ENCODE measurements around the gene PRXL2A. TPM values are rescaled to one million over a fixed set of nuclear protein-coding genes. Genes with fewer than 3 reads are reported as not detected.
"Not testable (repeated sequence)": the region's sequence is repeated elsewhere in the genome, so short reads cannot be mapped to it uniquely, and the experiment has no call there.

PRXL2A gene
- polyA plus RNA-seq, 1 experiment: 1.0 TPM

DNA sequence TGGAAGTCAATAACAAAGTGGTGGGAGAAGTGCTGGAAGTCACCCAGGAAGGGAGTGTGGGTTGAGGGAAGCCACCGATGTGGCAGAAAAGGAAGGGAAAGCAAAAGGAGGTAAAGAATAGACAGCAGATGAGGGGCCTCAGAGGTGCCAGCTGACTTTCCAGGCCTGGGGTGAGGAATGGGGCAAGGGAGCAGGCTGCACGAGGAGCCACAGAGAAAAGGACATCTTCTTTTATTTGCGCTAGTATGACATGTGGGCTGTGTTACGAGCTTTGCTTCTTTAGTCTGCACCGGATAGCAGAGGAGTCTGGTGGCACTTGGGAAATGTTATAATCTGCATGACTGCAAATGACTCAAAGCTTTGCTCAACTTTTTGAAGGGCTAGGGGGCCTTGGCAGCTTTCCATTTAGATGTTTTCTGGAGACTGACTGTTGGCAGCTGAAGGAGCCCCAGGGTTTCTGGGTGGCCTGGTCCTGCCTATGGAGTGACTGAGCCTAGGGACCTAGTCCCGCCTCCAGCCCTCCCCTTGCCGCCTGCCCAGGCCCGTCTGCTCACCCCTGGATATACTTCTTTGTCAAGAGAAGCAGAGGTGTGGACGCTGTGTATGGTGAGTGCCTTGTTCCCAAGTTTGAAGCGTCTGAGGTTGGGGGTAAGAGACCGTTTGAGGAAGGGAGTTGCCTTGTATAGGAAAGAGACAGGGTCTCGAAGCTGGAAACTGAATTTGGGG lies 5.1 kb downstream of the PRXL2A start:
- Histone ChIP-seq H3K4me3 (ENCODE audit: low read depth, low read length) (no peak overlapping the region), H3K27me3 (ENCODE audit: control insufficient read depth, insufficient read depth, low read length) (peaks cover 2% of the 10 kb centered on the region; the same call in 1 of the 2 replicates), H3K36me3 (ENCODE audit: control insufficient read depth, insufficient read depth, low read length) (no peaks in the 10 kb centered on the region)
- POLR2A ChIA-PET: no interaction called here
- DNase-seq (ENCODE audit: low read depth): peak; percentile 9
- TF ChIP-seq, protein P1, sequence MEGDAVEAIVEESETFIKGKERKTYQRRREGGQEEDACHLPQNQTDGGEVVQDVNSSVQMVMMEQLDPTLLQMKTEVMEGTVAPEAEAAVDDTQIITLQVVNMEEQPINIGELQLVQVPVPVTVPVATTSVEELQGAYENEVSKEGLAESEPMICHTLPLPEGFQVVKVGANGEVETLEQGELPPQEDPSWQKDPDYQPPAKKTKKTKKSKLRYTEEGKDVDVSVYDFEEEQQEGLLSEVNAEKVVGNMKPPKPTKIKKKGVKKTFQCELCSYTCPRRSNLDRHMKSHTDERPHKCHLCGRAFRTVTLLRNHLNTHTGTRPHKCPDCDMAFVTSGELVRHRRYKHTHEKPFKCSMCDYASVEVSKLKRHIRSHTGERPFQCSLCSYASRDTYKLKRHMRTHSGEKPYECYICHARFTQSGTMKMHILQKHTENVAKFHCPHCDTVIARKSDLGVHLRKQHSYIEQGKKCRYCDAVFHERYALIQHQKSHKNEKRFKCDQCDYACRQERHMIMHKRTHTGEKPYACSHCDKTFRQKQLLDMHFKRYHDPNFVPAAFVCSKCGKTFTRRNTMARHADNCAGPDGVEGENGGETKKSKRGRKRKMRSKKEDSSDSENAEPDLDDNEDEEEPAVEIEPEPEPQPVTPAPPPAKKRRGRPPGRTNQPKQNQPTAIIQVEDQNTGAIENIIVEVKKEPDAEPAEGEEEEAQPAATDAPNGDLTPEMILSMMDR (IDR thresholded peaks at IDR 0.05; ENCODE audit: insufficient read depth, low read depth, low read length): no peak
- CTCF ChIA-PET: no interaction called here

DNA sequence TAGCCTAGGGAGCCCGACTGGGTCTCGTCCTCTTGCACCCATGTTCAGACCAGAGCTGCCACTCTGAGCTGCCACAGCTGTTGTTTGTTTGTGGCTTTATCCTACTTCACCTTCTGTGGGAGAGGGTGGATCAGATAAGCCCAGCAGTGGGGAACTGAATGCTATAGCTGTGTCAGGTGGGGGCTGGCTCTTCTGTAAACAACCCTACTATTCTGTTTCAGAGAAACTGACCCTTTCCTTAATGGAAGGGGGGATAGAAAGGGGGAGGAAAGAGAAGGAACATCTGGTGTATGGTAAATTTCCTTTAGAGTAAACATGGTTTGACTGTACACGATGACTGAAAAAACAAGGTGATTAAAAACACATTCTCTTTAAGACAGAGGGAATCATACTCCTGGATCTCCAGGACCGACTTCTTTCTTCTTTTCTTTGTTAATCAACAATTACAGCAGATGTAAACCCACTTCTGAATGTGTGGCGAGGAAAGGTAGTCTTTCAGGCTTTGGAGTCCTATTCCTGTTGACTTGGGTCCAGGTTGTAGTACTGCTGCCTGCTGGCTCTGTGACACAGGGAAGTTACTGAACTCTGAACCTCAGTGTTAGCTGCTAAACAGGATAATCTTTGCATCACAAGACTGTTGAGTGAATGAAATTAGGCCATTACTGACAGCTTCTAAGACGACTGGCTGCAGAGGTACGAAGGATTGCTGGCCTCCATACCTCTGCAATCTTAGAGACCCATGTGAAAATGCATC lies 6.0 kb downstream of the PRXL2A start:
- TF ChIP-seq, protein P1 (IDR thresholded peaks at IDR 0.05; ENCODE audit: insufficient read depth, low read depth, low read length): no peak
- DNase-seq (ENCODE audit: low read depth): no peak
- Histone ChIP-seq H3K27me3 (ENCODE audit: control insufficient read depth, insufficient read depth, low read length) (peaks cover 2% of the 10 kb centered on the region; the same call in 1 of the 2 replicates), H3K4me3 (ENCODE audit: low read depth, low read length) (no peak overlapping the region), H3K36me3 (ENCODE audit: control insufficient read depth, insufficient read depth, low read length) (no peaks in the 10 kb centered on the region)
- ChIA-PET CTCF (no interaction called here), POLR2A (no interaction called here)

DNA sequence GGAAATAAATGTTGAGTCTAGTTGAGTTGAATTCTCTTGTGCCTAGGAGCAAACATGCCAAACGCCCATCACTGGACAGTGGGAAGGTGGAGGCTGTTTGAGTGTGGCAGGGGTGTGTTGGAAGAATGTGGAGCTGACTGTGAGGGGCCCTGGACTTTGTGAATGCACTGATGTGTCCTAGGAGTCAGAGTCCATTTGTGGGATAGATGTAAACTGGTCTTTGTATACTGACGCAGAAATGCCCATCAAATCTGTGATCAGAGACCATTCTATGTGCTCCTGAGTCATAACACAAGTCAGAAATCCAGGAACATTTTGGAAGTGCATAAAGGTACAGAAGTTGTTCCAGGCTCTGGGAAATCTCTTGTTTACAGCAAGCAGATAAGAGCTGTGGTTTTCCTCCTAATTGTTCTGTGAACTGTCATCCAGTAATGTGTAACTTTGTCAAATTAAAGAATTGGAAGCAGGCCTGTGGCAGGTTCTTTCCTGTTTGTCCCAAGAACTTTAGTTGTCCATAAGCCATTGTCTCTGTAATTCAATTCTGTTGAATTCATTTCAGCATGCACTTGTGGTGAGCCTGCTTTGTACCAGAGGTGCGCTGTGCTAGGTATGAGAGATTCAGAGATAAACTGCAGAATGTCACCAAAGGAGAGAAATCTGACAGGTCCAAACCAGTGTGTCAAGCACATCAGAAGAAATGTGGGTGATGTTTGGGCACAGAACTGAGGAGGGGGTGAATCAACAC lies 7.6 kb downstream of the PRXL2A start:
- CTCF ChIA-PET: no interaction called here
- no peak for DNase-seq (ENCODE audit: low read depth)
- H3K4me3 ChIP-seq (ENCODE audit: low read depth, low read length): no peak overlapping the region
- no peaks in the 10 kb centered on the region for H3K36me3 ChIP-seq (ENCODE audit: control insufficient read depth, insufficient read depth, low read length)
- peaks cover 2% of the 10 kb centered on the region; the same call in 1 of the 2 replicates for H3K27me3 ChIP-seq (ENCODE audit: control insufficient read depth, insufficient read depth, low read length)
- TF ChIP-seq, protein P1 (IDR thresholded peaks at IDR 0.05; ENCODE audit: insufficient read depth, low read depth, low read length): no peak
- POLR2A ChIA-PET: no interaction called here

DNA sequence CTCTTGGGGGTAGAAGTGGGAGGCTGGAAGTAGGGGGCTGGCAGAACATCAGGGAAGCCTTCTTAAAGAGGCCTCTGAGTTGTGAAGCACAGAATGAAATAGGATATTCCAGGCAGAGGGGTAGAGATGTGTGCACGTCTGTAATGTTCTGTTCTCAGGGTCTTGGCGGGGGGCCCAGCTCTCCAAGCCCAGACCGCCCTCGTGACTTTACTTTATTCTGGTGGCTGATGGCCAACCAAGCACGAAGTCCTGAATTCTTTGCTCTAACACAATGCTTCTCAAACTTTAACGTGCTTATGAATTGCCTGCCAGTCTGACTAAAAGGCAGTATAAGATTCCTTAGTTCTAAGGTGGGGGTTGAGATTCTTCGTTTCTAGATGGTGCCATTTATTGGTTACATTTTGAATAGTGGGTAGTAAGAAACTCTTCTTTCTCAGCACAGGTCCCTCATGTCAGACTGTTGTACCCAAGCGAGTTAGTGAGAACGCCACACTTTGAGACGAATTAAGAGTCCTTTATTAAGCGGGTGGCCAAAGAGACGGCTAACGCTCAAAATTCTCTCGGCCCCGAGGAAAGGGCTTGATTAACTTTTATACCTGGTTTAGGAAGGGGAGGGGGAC lies 8.2 kb downstream of the PRXL2A start:
- CTCF ChIA-PET: no interaction called here
- no peaks in the 10 kb centered on the region for H3K36me3 ChIP-seq (ENCODE audit: control insufficient read depth, insufficient read depth, low read length)
- TF ChIP-seq, protein P1 (IDR thresholded peaks at IDR 0.05; ENCODE audit: insufficient read depth, low read depth, low read length): no peak
- no peak for DNase-seq (ENCODE audit: low read depth)
- POLR2A ChIA-PET: no interaction called here
- peaks cover 2% of the 10 kb centered on the region; the same call in 1 of the 2 replicates for H3K27me3 ChIP-seq (ENCODE audit: control insufficient read depth, insufficient read depth, low read length)
- no peak overlapping the region for H3K4me3 ChIP-seq (ENCODE audit: low read depth, low read length)

DNA sequence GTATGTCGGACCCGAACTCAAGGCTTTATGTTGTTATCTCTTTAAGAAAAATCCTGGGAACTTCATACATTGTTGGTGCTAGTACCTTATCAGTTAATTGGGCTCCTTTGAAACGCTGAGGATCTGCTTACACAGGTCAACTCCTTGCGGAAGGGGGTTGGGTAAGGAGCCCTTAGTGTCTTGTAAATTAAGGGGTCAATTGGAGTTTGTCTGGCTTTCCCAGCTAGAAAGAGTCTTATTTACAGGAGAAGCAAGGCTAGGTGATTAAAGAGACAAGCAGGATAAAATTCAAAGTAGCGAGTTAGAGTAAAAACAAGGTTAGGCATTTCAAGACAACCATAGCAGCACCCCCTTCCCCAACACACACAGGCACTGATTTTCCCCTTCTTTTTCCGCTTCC lies 8.9 kb downstream of the PRXL2A start:
- DNase-seq (ENCODE audit: low read depth); CTCF ChIA-PET; H3K27me3 ChIP-seq (ENCODE audit: control insufficient read depth, insufficient read depth, low read length); POLR2A ChIA-PET; H3K4me3 ChIP-seq (ENCODE audit: low read depth, low read length); H3K36me3 ChIP-seq (ENCODE audit: control insufficient read depth, insufficient read depth, low read length): not testable (repeated sequence)

Measured in BJ (cell line).